Activated T-cell treated with anti-CD3 and anti-CD28 coated beads, Interleukin-2, amount 50 U/mL, for 4 hours (primary cell): ENCODE data around the gene AP5S1. TPM values are rescaled to one million over a fixed set of nuclear protein-coding genes. Genes with fewer than 3 reads are reported as not detected.
A peak's percentile ranks its signal among the peaks of the same experiment; 100 is the strongest.

Experiments used
- ATAC-seq, 2 donors: fragments of 200-7000 bp; cut with Tn5 transposase; one replicate each; pipeline ENCODE4 v1.10.0; 2021
- DNase-seq: peaks from one replicate; pipeline ENCODE4 v3.0.0-alpha.2; 2020
- H3K27me3 Mint-ChIP-seq: one replicate; pipeline ENCODE4 v1.8.0; 2021; ENCODE audit warnings: low read depth, mixed read lengths
- H3K36me3 Mint-ChIP-seq: one replicate; pipeline ENCODE4 v1.8.0; 2022; ENCODE audit warnings: mixed read lengths; ENCODE audit not compliant: insufficient read depth
- H3K4me1 Mint-ChIP-seq: one replicate; pipeline ENCODE4 v1.8.0; 2021; ENCODE audit warnings: low read depth, mixed read lengths
- H3K4me3 Mint-ChIP-seq: one replicate; pipeline ENCODE4 v1.8.0; 2021; ENCODE audit warnings: mild to moderate bottlenecking, moderate library complexity, mixed read lengths
- H3K9me3 Mint-ChIP-seq: one replicate; pipeline ENCODE4 v1.8.0; 2021; ENCODE audit warnings: mixed read lengths
- total RNA-seq, 3 donors: library from RNA; stranded (reverse); gene quantifications; one replicate each; pipeline ENCODE4 v1.2.1, GENCODE V29; 2021

AP5S1 gene
- total RNA-seq, 3 donors from 2014 or later = 14.2 to 17.3 (median 14.7) TPM

- H3K4me1 Mint-ChIP-seq = peaks cover 63% of the 10 kb centered on the region
- no peak for ATAC-seq
- no peak overlapping the region for H3K4me3 Mint-ChIP-seq
- no peak for DNase-seq
- no peaks in the 10 kb centered on the region for H3K27me3 Mint-ChIP-seq
- no peaks in the 10 kb centered on the region for H3K9me3 Mint-ChIP-seq
- no peaks in the 10 kb centered on the region for H3K36me3 Mint-ChIP-seq
Measured at GRCh38 chr20:3812975-3813847, 7.1 kb upstream of the AP5S1 start.

GRCh38 chr20:3813848-3814581 lies 6.3 kb upstream of the AP5S1 start:
- no peak overlapping the region for H3K4me3 Mint-ChIP-seq
- no peaks in the 10 kb centered on the region for H3K36me3 Mint-ChIP-seq
- peaks cover 68% of the 10 kb centered on the region for H3K4me1 Mint-ChIP-seq
- ATAC-seq = no peak
- H3K9me3 Mint-ChIP-seq = no peaks in the 10 kb centered on the region
- H3K27me3 Mint-ChIP-seq = no peaks in the 10 kb centered on the region
- DNase-seq = no peak

GRCh38 chr20:3814928-3815495 lies 5.3 kb upstream of the AP5S1 start:
- Mint-ChIP-seq H3K4me3 (no peak overlapping the region), H3K36me3 (no peaks in the 10 kb centered on the region), H3K9me3 (no peaks in the 10 kb centered on the region)

GRCh38 chr20:3815703-3816315 lies 4.5 kb upstream of the AP5S1 start:
- Mint-ChIP-seq H3K36me3 (no peaks in the 10 kb centered on the region), H3K4me3 (peak overlapping the region; percentile 60), H3K4me1 (peaks cover 66% of the 10 kb centered on the region), H3K27me3 (no peaks in the 10 kb centered on the region), H3K9me3 (no peaks in the 10 kb centered on the region)
- DNase-seq (no peak), ATAC-seq (no peak)

More at GRCh38 chr20:3814928-3815495, 5.3 kb upstream of the AP5S1 start:
- H3K4me1 Mint-ChIP-seq = peaks cover 74% of the 10 kb centered on the region
- H3K27me3 Mint-ChIP-seq = no peaks in the 10 kb centered on the region
- ATAC-seq = no peak
- no peak for DNase-seq

GRCh38 chr20:3818155-3819151 lies 1.9 kb upstream of the AP5S1 start:
- no peak for DNase-seq
- ATAC-seq = no peak
- Mint-ChIP-seq H3K27me3 (no peaks in the 10 kb centered on the region), H3K4me1 (peaks cover 49% of the 10 kb centered on the region), H3K9me3 (no peaks in the 10 kb centered on the region), H3K4me3 (peak overlapping the region; percentile 11), H3K36me3 (peaks cover 4% of the 10 kb centered on the region)

GRCh38 chr20:3819411-3820047 lies 818 bp upstream of the AP5S1 start:
- no peak for DNase-seq
- Mint-ChIP-seq H3K27me3 (no peaks in the 10 kb centered on the region), H3K36me3 (peaks cover 4% of the 10 kb centered on the region)

GRCh38 chr20:3820901-3821727 lies 767 bp downstream of the AP5S1 start:
- H3K36me3 Mint-ChIP-seq = peaks cover 5% of the 10 kb centered on the region
- no peak for DNase-seq
- no peak for ATAC-seq
- H3K27me3 Mint-ChIP-seq = no peaks in the 10 kb centered on the region
- H3K4me1 Mint-ChIP-seq = peaks cover 29% of the 10 kb centered on the region
- peak overlapping the region; percentile 84 for H3K4me3 Mint-ChIP-seq
- H3K9me3 Mint-ChIP-seq = no peaks in the 10 kb centered on the region

More at GRCh38 chr20:3819411-3820047, 818 bp upstream of the AP5S1 start:
- peak overlapping the region; percentile 84 for H3K4me3 Mint-ChIP-seq
- no peak for ATAC-seq
- H3K4me1 Mint-ChIP-seq = peaks cover 44% of the 10 kb centered on the region
- H3K9me3 Mint-ChIP-seq = no peaks in the 10 kb centered on the region

GRCh38 chr20:3821996-3822395 lies 1.6 kb downstream of the AP5S1 start:
- DNase-seq = no peak
- Mint-ChIP-seq H3K9me3 (no peaks in the 10 kb centered on the region), H3K4me3 (peak overlapping the region; percentile 84), H3K27me3 (no peaks in the 10 kb centered on the region), H3K4me1 (peaks cover 22% of the 10 kb centered on the region), H3K36me3 (peaks cover 8% of the 10 kb centered on the region)
- ATAC-seq = no peak

GRCh38 chr20:3823881-3824280 lies 3.5 kb downstream of the AP5S1 start:
- Mint-ChIP-seq H3K9me3 (no peaks in the 10 kb centered on the region), H3K36me3 (peaks cover 8% of the 10 kb centered on the region), H3K4me3 (no peak overlapping the region), H3K27me3 (no peaks in the 10 kb centered on the region), H3K4me1 (peaks cover 17% of the 10 kb centered on the region)
- DNase-seq (no peak), ATAC-seq (no peak)

GRCh38 chr20:3825526-3825925 lies 5.2 kb downstream of the AP5S1 start:
- no peak overlapping the region for H3K4me3 Mint-ChIP-seq
- ATAC-seq (no peak), DNase-seq (no peak)
- H3K9me3 Mint-ChIP-seq = no peaks in the 10 kb centered on the region
- no peaks in the 10 kb centered on the region for H3K27me3 Mint-ChIP-seq
- H3K4me1 Mint-ChIP-seq = peaks cover 7% of the 10 kb centered on the region
- H3K36me3 Mint-ChIP-seq = peaks cover 8% of the 10 kb centered on the region

- H3K4me1 Mint-ChIP-seq = peaks cover 6% of the 10 kb centered on the region
- DNase-seq (no peak), ATAC-seq (no peak)
- H3K36me3 Mint-ChIP-seq = peaks cover 8% of the 10 kb centered on the region
- no peak overlapping the region for H3K4me3 Mint-ChIP-seq
- no peaks in the 10 kb centered on the region for H3K9me3 Mint-ChIP-seq
- H3K27me3 Mint-ChIP-seq = no peaks in the 10 kb centered on the region
Measured at GRCh38 chr20:3826420-3826819, 6.1 kb downstream of the AP5S1 start.

GRCh38 chr20:3828798-3829197 lies 8.5 kb downstream of the AP5S1 start:
- Mint-ChIP-seq H3K36me3 (peaks cover 4% of the 10 kb centered on the region), H3K4me3 (no peak overlapping the region), H3K9me3 (no peaks in the 10 kb centered on the region), H3K27me3 (no peaks in the 10 kb centered on the region), H3K4me1 (no peaks in the 10 kb centered on the region)
- DNase-seq (no peak), ATAC-seq (no peak)
